ENCODE results near the gene GNAQ.

DNA sequence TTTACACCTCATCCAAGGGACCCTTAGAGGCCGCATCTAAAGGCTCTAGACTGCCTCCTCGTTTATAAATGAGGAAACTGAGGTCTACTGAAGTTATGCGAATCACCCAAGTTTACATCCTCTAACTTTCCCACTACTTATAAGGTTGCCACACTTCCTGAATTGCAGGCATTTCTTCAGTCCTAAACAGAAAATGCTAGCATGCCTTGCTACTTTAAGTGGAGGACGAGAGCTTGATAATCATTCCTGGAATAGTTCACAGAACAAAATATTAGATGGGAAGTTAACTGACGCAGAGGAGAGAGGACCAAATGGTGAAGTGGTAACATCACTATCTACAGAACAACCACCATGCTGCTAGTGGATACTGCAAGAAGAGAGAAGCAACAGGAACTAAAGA lies 85.8 kb downstream of the GNAQ start:
- TF ChIP-seq, protein P1, sequence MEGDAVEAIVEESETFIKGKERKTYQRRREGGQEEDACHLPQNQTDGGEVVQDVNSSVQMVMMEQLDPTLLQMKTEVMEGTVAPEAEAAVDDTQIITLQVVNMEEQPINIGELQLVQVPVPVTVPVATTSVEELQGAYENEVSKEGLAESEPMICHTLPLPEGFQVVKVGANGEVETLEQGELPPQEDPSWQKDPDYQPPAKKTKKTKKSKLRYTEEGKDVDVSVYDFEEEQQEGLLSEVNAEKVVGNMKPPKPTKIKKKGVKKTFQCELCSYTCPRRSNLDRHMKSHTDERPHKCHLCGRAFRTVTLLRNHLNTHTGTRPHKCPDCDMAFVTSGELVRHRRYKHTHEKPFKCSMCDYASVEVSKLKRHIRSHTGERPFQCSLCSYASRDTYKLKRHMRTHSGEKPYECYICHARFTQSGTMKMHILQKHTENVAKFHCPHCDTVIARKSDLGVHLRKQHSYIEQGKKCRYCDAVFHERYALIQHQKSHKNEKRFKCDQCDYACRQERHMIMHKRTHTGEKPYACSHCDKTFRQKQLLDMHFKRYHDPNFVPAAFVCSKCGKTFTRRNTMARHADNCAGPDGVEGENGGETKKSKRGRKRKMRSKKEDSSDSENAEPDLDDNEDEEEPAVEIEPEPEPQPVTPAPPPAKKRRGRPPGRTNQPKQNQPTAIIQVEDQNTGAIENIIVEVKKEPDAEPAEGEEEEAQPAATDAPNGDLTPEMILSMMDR (IDR thresholded peaks at IDR 0.05), result no peak
- TF ChIP-seq POLR2A (IDR thresholded peaks at IDR 0.05) (no peak), EP300 (IDR thresholded peaks at IDR 0.05) (no peak)
